GM12878 (cell line): ENCODE data around the gene ANKRD28. TPM values are rescaled to one million over a fixed set of nuclear protein-coding genes. Genes with fewer than 3 reads are reported as not detected.

Experiments
- ATAC-seq: fragments of 200-7000 bp; cut with Tn5 transposase; 3 replicates; pipeline ENCODE4 v1.9.1; 2020; ENCODE audit warnings: mild to moderate bottlenecking, moderate library complexity
- BruUV-seq: library from RNA; stranded (reverse); fragments of 400-500 nt; replicated peaks from 2 replicates; lab custom pipeline; 2021; lab: Mats Ljungman, UMichigan
- CTCF ChIA-PET: fragments of 300-600 bp; sonication (Branson Sonifier 250); formaldehyde crosslinking; extraction: SDS; loops from one replicate; lab custom pipeline; 2021; ENCODE audit warnings: inconsistent platforms; lab: Yijun Ruan, JAX
- POLR2A ChIA-PET: fragments of 350-600 bp; formaldehyde crosslinking; extraction: SDS; loops from one replicate; lab custom pipeline; 2021; ENCODE audit warnings: inconsistent platforms; lab: Charles Lee
- RAD21 ChIA-PET: fragments of 300-600 bp; sonication (Branson Sonifier 250); formaldehyde crosslinking; loops from one replicate; lab custom pipeline; 2023; ENCODE audit warnings: antibody characterized with exemption; ENCODE audit not compliant: unreplicated experiment; lab: Charles Lee
- SMC1A ChIA-PET: fragments of 300-600 bp; sonication (Branson Sonifier 250); formaldehyde crosslinking; loops from one replicate; lab custom pipeline; 2023; ENCODE audit not compliant: unreplicated experiment, uncharacterized antibody; lab: Charles Lee
- DNase-seq: peaks from one replicate; pipeline ENCODE4 v3.0.0-alpha.2; 2011; ENCODE audit warnings: low read depth, low spot score
- FAIRE-seq: peaks from 3 replicates; lab custom pipeline; 2011; peaks lifted over from hg19 to GRCh38; lab: Jason Lieb, UNC
- H2AFZ ChIP-seq: 2 replicates; pipeline ENCODE4 v1.6.0; 2011; ENCODE audit warnings: low read depth, low read length, control low read depth; ENCODE audit not compliant: control insufficient read depth
- H3K27ac ChIP-seq: 2 replicates; pipeline ENCODE4 v1.5.1; 2011; ENCODE audit warnings: control low read depth; ENCODE audit not compliant: control insufficient read depth, insufficient read depth
- H3K27me3 ChIP-seq, 2 experiments: replicated peaks in 1 of 2; 2 replicates each; pipeline versions ENCODE4 v1.6.0 to v1.6.1; 2011; ENCODE audit warnings: low read length in 1 of 2; ENCODE audit not compliant: control insufficient read depth in 2 of 2, insufficient read depth in 2 of 2
- H3K36me3 ChIP-seq, 2 experiments: 2 replicates each; pipeline ENCODE4 v1.5.1; 2011; ENCODE audit warnings: low read length in 1 of 2; ENCODE audit not compliant: control insufficient read depth in 2 of 2, insufficient read depth in 2 of 2
- H3K4me1 ChIP-seq: 2 replicates; pipeline ENCODE4 v1.6.1; 2011; ENCODE audit warnings: mild to moderate bottlenecking, low read length, moderate library complexity, mixed read lengths; ENCODE audit not compliant: control insufficient read depth, insufficient read depth
- H3K4me2 ChIP-seq: 2 replicates; pipeline ENCODE4 v1.6.0; 2011; ENCODE audit warnings: control low read depth; ENCODE audit not compliant: control insufficient read depth, insufficient read depth
- H3K4me3 ChIP-seq: fragments of 200-600 bp; sonication (generic); 2 replicates; pipeline ENCODE4 v1.5.1; 2016
- H3K79me2 ChIP-seq: 2 replicates; pipeline ENCODE4 v1.6.0; 2011; ENCODE audit warnings: low read length; ENCODE audit not compliant: control insufficient read depth, insufficient read depth
- H3K9ac ChIP-seq: 2 replicates; pipeline ENCODE4 v1.8.0; 2011; ENCODE audit warnings: low read length, control low read depth, mixed read lengths; ENCODE audit not compliant: control insufficient read depth, insufficient read depth
- H3K9me3 ChIP-seq: replicated peaks from 3 replicates; pipeline ENCODE4 v1.5.1; 2011; ENCODE audit warnings: mild to moderate bottlenecking, low read length; ENCODE audit not compliant: control insufficient read depth, insufficient read depth
- H4K20me1 ChIP-seq: 2 replicates; pipeline ENCODE4 v1.6.0; 2011; ENCODE audit not compliant: control insufficient read depth, insufficient read depth
- BCL11A ChIP-seq: IDR thresholded peaks from 2 replicates; pipeline ENCODE4 v1.6.1; 2011; ENCODE audit warnings: low read depth, low read length
- BRCA1 ChIP-seq: IDR thresholded peaks from 2 replicates; pipeline ENCODE4 v1.6.1; 2011; ENCODE audit warnings: low read depth, low read length, improper control_type of control experiment
- CHD1 ChIP-seq: IDR thresholded peaks from 2 replicates; pipeline ENCODE4 v1.6.1; 2012; ENCODE audit warnings: low read depth, low read length, improper control_type of control experiment
- MEF2B ChIP-seq: fragments of 450-650 bp; IDR thresholded peaks from 2 replicates; pipeline ENCODE4 v1.6.1; 2018; ENCODE audit warnings: mild to moderate bottlenecking, moderate library complexity; ENCODE audit not compliant: partially characterized antibody, poor library complexity, severe bottlenecking
- MYC ChIP-seq: IDR thresholded peaks from 2 replicates; pipeline ENCODE4 v1.6.1; 2011; ENCODE audit warnings: mild to moderate bottlenecking, low read length, moderate library complexity, inconsistent platforms; ENCODE audit not compliant: insufficient read depth, insufficient replicate concordance, insufficient read length, severe bottlenecking
- NFIC ChIP-seq: IDR thresholded peaks from 2 replicates; pipeline ENCODE4 v1.6.1; 2012; ENCODE audit warnings: low read depth, mild to moderate bottlenecking, inconsistent platforms, low read length, moderate library complexity
- NFYB ChIP-seq: IDR thresholded peaks from 2 replicates; pipeline ENCODE4 v1.6.1; 2011; ENCODE audit warnings: low read depth, mild to moderate bottlenecking, low read length, improper control_type of control experiment, moderate library complexity; ENCODE audit not compliant: insufficient read depth
- NKRF ChIP-seq: fragments of 450-650 bp; conservative IDR thresholded peaks from 2 replicates; pipeline ENCODE4 v1.6.1; 2017; ENCODE audit warnings: mild to moderate bottlenecking, moderate library complexity
- SREBF2 ChIP-seq: IDR thresholded peaks from 2 replicates; pipeline ENCODE4 v1.6.1; 2012; ENCODE audit warnings: mild to moderate bottlenecking, low read length
- TCF12 ChIP-seq: IDR thresholded peaks from 2 replicates; pipeline ENCODE4 v1.6.1; 2011; ENCODE audit warnings: low read depth, mild to moderate bottlenecking, low read length
- TCF3 ChIP-seq: IDR thresholded peaks from 2 replicates; pipeline ENCODE4 v1.6.1; 2012; ENCODE audit warnings: low read depth, mild to moderate bottlenecking, low read length, borderline replicate concordance; ENCODE audit not compliant: insufficient read depth
- ZBTB4 ChIP-seq: fragments of 450-650 bp; formaldehyde crosslinking; IDR thresholded peaks from 2 replicates; pipeline ENCODE4 v1.4.0; 2022; ENCODE audit warnings: mild to moderate bottlenecking, moderate library complexity
- ZNF687 ChIP-seq: fragments of 450-650 bp; IDR thresholded peaks from 2 replicates; pipeline ENCODE4 v1.6.1; 2017; ENCODE audit warnings: mild to moderate bottlenecking, moderate library complexity
- WGBS: methylation state at CpG from one replicate; pipeline ENCODE4 v1.1.6; 2016; ENCODE audit warnings: low lambda C conversion rate; ENCODE audit not compliant: insufficient replicate concordance, insufficient coverage; ENCODE audit errors: missing lambda C conversion rate; 5-methylcytosine and 5-hydroxymethylcytosine counted together
- in situ Hi-C: fragments of 300-500 bp; cut with MboI; formaldehyde crosslinking; loops from 9 replicates; pipeline ENCODE4 v1.14.3; 2018; ENCODE audit warnings: mixed read lengths
- intact Hi-C: fragments of 100-400 bp; cut with micrococcal nuclease; formaldehyde crosslinking; loops from one replicate; pipeline ENCODE4 v1.14.2; 2022; ENCODE audit not compliant: unreplicated experiment
- polyA plus RNA-seq, 11 experiments: library from polyadenylated mRNA; depleted of rRNA in 4 of 11; unstranded in 6 of 11; stranded (reverse) in 5 of 11; fragments of >200 nt; fragmentation: Nextera tagmentation in 4 of 11; fragmentation: Illumina TruSeq in 1 of 11; extraction: Ambion mirVana in 4 of 11; extraction: Trizol in 1 of 11; gene quantifications; 1 replicate in 1 of 11; 2 replicates in 10 of 11; pipeline versions ENCODE4 v1.2.1 to v1.2.3, GENCODE V29; 2011 to 2016; ENCODE audit warnings: inconsistent platforms in 2 of 11, missing spikeins in 2 of 11, low read depth in 1 of 11
- total RNA-seq, 4 experiments: library from RNA; depleted of rRNA in 3 of 4; stranded (reverse); fragments of >200 nt in 3 of 4; fragmentation: Illumina TruSeq in 1 of 4; extraction: Trizol in 1 of 4; gene quantifications; 2 replicates each; pipeline versions ENCODE4 v1.2.1 to v1.2.3, GENCODE V29; 2013 to 2021

Gene ANKRD28
- total and polyA plus RNA-seq, 10 of the 15 experiments (the other 5 are each of a cell fraction or from before 2014, with no cell fraction given) = 11.2 to 105 (median 38.3) TPM

GRCh38 chr3:15803921-15804320 is 6.1 kb upstream of the ANKRD28 start:
- SMC1A ChIA-PET = interaction anchor here (1.0 to 3.0 kb wide), 2 partner anchors 53 to 90 kb away, joined by 3 to 10 read pairs; no protein-coding TSS in a partner anchor
- TF ChIP-seq SREBF2 = no peak
- TF ChIP-seq ZBTB4 (CRISPR knock-in tag) = no peak
- no peak for TF ChIP-seq BRCA1
- TF ChIP-seq NFIC = no peak
- no peak for TF ChIP-seq NFYB
- no peak for TF ChIP-seq BCL11A
- no peak for TF ChIP-seq ZNF687
- no peak for TF ChIP-seq NKRF
- TF ChIP-seq CHD1 = no peak
- no peak for TF ChIP-seq TCF12
- no peak for TF ChIP-seq MEF2B
- TF ChIP-seq MYC = no peak
- TF ChIP-seq TCF3 = no peak

More at GRCh38 chr3:15803921-15804320, 6.1 kb upstream of the ANKRD28 start:
- Histone ChIP-seq H3K9me3 (peaks cover 4% of the 10 kb centered on the region; the same call in 2 of the 3 replicates), H3K36me3 (no peaks in the 10 kb centered on the region), H3K9ac (no peak overlapping the region), H3K27ac (peak overlapping the region; percentile 84), H2AFZ (no peak overlapping the region), H3K4me2 (no peak overlapping the region), H3K79me2 (peaks cover 68% of the 10 kb centered on the region), H3K27me3 (no peaks in the 10 kb centered on the region), H4K20me1 (no peaks in the 10 kb centered on the region), H3K4me3 (no peak overlapping the region), H3K4me1 (peaks cover 65% of the 10 kb centered on the region)
- ChIA-PET POLR2A (no interaction called here), CTCF (no interaction called here), RAD21 (no interaction called here)
- FAIRE-seq (no peak), ATAC-seq (no peak), DNase-seq (no peak)
- in situ Hi-C loops = loop anchor here (10.0 kb wide), 2 partner anchors 571 to 599 kb away; partner anchors contain the start of gene CAPN7
- intact Hi-C loops = loop anchor here (2.0 kb wide), 1 partner anchor 35 kb away; no protein-coding TSS in a partner anchor
- BruUV-seq = no TSS peak
- 63% methylated on average over 2 of the region's 2 CpGs for WGBS
